ENCODE measurements around the gene UBA1.

UBA1 gene

DNA sequence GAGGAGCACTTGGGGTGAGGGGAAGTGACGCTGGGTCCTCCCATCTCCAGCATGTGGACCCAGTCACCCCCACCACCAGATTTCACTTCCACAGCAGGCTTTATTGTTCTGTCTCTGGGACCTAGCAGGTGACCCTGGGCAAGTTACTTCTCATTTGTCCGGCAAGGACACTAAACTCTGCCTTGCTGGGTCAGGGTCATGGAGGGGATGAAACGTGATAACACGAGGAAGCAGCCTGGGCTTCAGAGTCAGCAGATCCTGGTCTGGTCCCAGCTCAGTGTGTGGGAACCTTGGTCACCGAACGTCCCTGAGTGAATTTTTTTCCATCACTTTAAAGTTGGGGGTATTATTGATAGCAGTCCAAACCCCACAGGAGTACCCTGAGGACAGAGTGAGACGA lies 3.9 kb downstream of the UBA1 start:
- Histone ChIP-seq H4K20me1 (ENCODE audit: insufficient read depth, low read length) (no peaks in the 10 kb centered on the region), H3K9me2 (replicated peaks; ENCODE audit: insufficient read depth, low read length) (no peaks in the 10 kb centered on the region), H3K27ac (ENCODE audit: low read length) (no peak overlapping the region), H3K27me3 (replicated peaks; ENCODE audit: insufficient read depth, low read length) (no peaks in the 10 kb centered on the region), H3F3A (ENCODE audit: insufficient read depth, low read length) (peaks cover 10% of the 10 kb centered on the region; the same call in 1 of the 2 replicates), H3K36me3 (replicated peaks; ENCODE audit: insufficient read depth, low read length) (no peaks in the 10 kb centered on the region), H3K4me3 (ENCODE audit: low read length) (no peak overlapping the region), H2AFZ (ENCODE audit: low read length) (no peak overlapping the region), H3K4me1 (ENCODE audit: low read length) (peaks cover 14% of the 10 kb centered on the region; the same call in 1 of the 2 replicates), H3K79me2 (ENCODE audit: low read length) (peaks cover 69% of the 10 kb centered on the region), H3K9me3 (replicated peaks; ENCODE audit: insufficient read depth, low read length) (no peaks in the 10 kb centered on the region), H3K4me2 (ENCODE audit: low read depth, low read length) (no peak overlapping the region), H3K9ac (ENCODE audit: low read length) (no peak overlapping the region)
- DNase-seq: no peak
- TF ChIP-seq EZH2phosphoT487 (IDR thresholded peaks at IDR 0.05; ENCODE audit: low read length) (no peak), EZH2 (optimal IDR thresholded peaks at IDR 0.05; ENCODE audit: low read depth, low read length) (no peak)
- TF ChIP-seq, protein P1, sequence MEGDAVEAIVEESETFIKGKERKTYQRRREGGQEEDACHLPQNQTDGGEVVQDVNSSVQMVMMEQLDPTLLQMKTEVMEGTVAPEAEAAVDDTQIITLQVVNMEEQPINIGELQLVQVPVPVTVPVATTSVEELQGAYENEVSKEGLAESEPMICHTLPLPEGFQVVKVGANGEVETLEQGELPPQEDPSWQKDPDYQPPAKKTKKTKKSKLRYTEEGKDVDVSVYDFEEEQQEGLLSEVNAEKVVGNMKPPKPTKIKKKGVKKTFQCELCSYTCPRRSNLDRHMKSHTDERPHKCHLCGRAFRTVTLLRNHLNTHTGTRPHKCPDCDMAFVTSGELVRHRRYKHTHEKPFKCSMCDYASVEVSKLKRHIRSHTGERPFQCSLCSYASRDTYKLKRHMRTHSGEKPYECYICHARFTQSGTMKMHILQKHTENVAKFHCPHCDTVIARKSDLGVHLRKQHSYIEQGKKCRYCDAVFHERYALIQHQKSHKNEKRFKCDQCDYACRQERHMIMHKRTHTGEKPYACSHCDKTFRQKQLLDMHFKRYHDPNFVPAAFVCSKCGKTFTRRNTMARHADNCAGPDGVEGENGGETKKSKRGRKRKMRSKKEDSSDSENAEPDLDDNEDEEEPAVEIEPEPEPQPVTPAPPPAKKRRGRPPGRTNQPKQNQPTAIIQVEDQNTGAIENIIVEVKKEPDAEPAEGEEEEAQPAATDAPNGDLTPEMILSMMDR (IDR thresholded peaks at IDR 0.05; ENCODE audit: low read length): no peak

DNA sequence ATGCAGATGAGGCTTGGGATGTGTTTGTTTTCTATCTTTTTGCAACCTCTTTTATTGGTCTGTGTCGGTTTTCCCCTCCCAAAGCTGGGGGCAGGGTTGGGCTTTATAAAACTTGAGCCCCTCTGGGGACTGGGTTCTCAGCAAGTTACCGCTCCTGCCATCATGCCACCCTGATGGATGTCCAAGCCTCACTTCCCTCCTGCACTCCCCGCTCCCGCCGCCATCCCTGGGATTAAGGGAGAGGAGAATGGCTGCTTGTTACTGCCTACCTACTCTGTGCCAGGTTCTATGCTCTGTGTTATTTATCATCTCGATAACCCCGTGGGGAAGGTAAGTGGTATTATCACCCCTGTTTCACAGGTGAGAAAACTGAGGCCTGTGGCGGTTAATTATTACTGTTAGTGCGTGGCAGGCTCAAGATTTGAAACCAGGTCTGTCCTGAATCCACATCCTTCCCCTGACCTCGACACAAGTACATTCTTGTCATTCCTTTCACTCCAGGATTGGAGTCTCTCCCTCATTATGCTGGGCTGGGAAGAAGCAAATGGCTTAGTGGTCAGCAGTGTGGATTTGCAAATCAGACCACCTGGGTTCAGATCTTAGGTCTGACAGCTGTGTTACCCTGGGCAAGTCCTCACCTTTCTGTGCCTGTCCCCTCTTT lies 4.5 kb downstream of the UBA1 start:
- Histone ChIP-seq H3K4me3 (ENCODE audit: low read length) (no peak overlapping the region), H3F3A (ENCODE audit: insufficient read depth, low read length) (peaks cover 3% of the 10 kb centered on the region; the same call in 1 of the 2 replicates), H3K27me3 (replicated peaks; ENCODE audit: insufficient read depth, low read length) (no peaks in the 10 kb centered on the region), H3K9me3 (replicated peaks; ENCODE audit: insufficient read depth, low read length) (no peaks in the 10 kb centered on the region), H3K4me2 (ENCODE audit: low read depth, low read length) (no peak overlapping the region), H3K27ac (ENCODE audit: low read length) (no peak overlapping the region), H3K9me2 (replicated peaks; ENCODE audit: insufficient read depth, low read length) (no peaks in the 10 kb centered on the region), H3K9ac (ENCODE audit: low read length) (no peak overlapping the region), H2AFZ (ENCODE audit: low read length) (no peak overlapping the region), H3K79me2 (ENCODE audit: low read length) (peaks cover 69% of the 10 kb centered on the region), H4K20me1 (ENCODE audit: insufficient read depth, low read length) (no peaks in the 10 kb centered on the region), H3K4me1 (ENCODE audit: low read length) (peaks cover 14% of the 10 kb centered on the region; the same call in 1 of the 2 replicates), H3K36me3 (replicated peaks; ENCODE audit: insufficient read depth, low read length) (0 out of 2 replicates have a peak, but pooled peaks cover under 1% of the 10 kb centered on the region)
- no peak for DNase-seq
- TF ChIP-seq, protein P1 (IDR thresholded peaks at IDR 0.05; ENCODE audit: low read length): no peak

DNA sequence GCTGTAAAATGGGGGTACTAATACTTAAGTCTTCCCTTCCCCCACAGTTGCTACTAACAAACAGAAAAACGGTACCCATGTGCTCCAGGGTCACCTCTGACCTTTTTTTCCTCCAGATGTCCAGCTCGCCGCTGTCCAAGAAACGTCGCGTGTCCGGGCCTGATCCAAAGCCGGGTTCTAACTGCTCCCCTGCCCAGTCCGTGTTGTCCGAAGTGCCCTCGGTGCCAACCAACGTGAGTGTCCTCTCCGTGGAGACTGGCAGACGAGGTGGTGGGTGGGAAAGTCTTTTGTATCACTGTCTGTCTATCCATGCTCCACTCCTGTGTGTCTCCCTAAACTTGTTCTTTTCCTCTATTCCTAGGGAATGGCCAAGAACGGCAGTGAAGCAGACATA lies 5.1 kb downstream of the UBA1 start:
- H3K79me2 ChIP-seq (ENCODE audit: low read length): peaks cover 68% of the 10 kb centered on the region
- no peak overlapping the region for H3K4me3 ChIP-seq (ENCODE audit: low read length)
- TF ChIP-seq, protein P1 (IDR thresholded peaks at IDR 0.05; ENCODE audit: low read length): no peak
- TF ChIP-seq EZH2phosphoT487 (IDR thresholded peaks at IDR 0.05; ENCODE audit: low read length) (no peak), EZH2 (optimal IDR thresholded peaks at IDR 0.05; ENCODE audit: low read depth, low read length) (no peak)
- no peak overlapping the region for H3K27ac ChIP-seq (ENCODE audit: low read length)
- no peak for DNase-seq
- H3K27me3 ChIP-seq (replicated peaks; ENCODE audit: insufficient read depth, low read length): no peaks in the 10 kb centered on the region
- H2AFZ ChIP-seq (ENCODE audit: low read length): no peak overlapping the region
- H4K20me1 ChIP-seq (ENCODE audit: insufficient read depth, low read length): no peaks in the 10 kb centered on the region
- 0 out of 2 replicates have a peak, but pooled peaks cover 3% of the 10 kb centered on the region for H3K36me3 ChIP-seq (replicated peaks; ENCODE audit: insufficient read depth, low read length)
- H3K4me1 ChIP-seq (ENCODE audit: low read length): peaks cover 14% of the 10 kb centered on the region; the same call in 1 of the 2 replicates
- H3K4me2 ChIP-seq (ENCODE audit: low read depth, low read length): no peak overlapping the region
- H3K9ac ChIP-seq (ENCODE audit: low read length): no peak overlapping the region
- H3K9me2 ChIP-seq (replicated peaks; ENCODE audit: insufficient read depth, low read length): no peaks in the 10 kb centered on the region
- no peaks in the 10 kb centered on the region for H3K9me3 ChIP-seq (replicated peaks; ENCODE audit: insufficient read depth, low read length)
- no peaks in the 10 kb centered on the region for H3F3A ChIP-seq (ENCODE audit: insufficient read depth, low read length)

Measured in MM.1S (cell line).